Kidney glomerular epithelial cell (primary cell): Measurements from ENCODE around the gene USP19.

Experiments
- DNase-seq: peaks from one replicate; lab custom pipeline; 2025; lab: John Stamatoyannopoulos, UW

USP19 gene

DNA sequence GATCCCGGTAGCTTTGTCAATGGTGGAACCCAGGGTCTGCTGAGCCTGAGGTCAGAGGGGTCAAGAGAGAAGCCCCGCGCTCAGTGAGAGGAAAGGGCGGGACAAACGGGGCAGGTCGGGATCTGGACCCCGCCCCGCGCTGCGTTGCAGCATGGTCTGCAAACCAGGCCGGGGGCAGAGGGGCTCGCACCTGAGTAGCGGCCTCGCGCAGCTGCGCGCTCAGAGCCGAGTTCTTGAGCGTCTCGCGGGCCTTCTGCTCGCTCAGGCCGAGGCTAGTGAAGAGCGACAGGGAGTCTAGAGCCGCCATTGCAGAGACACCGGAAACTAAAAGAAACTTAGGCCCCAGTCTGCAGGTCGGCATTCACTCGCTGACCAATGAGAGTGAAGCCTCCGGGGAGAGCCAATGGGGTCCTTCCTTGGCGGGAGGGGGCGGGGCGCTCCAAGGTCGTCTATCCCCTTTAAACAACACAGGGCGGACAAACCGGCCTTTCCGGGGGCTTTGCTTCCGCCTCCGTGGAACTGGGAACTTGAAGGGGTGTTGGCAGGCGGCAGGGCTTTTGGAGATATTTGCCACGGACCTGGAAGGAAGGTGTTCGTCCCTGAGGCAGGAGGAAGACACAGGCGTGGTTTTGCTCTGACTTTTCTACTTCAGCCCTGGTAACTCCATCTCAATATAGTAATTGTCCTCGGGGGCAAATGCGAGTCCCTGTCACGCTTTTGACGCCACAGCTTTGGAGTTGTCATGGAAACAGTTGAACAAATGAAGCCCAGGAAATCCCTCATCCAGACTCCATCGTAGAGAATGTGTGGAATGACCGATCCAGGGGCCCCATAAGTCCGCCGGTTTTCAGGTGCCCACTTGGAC is 16.0 kb downstream of the USP19 start, which contains the start of gene QARS1:
Gene QARS1 (minus strand): TSS at position 331 of the 865 bp plus-strand sequence. CDS start 24 bp downstream, at position 307.
- DNase-seq, result peak; percentile 88

DNA sequence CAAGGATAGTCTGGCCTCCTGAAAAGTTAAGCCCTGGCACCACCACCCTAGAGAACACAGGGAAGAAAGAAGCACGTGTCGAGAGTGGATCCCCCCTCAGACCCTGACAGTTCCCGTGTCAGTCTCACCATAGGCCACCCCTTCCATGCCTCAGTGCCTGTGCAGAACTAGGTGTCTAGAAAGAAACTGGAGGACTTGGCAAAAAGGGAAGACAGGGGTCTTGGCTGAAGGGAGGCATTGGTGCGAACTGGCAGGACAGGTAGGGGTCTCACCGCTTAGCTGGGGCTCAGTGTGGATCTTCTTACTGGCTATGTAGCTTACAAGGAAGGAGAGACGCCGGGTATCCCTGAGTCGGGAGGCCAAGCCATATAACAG is 16.6 kb downstream of the USP19 start:
- DNase-seq, result no peak

DNA sequence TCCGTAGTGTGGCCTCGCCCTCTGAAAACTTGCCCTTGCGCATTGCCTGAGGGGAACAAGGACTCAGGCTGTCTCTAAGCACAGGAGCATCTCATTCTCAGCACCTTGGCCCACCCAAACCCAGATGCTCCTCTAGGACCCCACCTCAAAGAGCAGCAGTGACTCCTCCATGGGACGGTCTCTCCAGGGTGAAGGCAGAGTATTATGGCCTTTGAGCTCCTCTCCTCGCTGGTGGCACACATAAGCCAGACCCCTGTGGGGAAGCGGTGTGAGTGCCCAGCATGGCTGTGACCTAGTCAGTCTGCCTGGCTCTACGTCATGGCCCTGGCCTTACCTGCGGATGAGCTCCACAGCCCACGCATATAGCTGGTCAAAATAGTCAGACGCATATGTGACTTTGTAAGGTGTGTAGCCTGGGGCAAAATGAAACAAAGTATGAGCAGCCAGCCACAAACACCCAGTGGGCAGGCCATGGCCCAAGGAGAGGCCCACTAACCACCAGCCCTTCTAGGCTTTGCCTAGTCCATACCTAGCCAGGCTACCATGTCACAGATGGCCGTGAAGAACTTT is 20.5 kb downstream of the USP19 start:
- DNase-seq, result no peak

DNA sequence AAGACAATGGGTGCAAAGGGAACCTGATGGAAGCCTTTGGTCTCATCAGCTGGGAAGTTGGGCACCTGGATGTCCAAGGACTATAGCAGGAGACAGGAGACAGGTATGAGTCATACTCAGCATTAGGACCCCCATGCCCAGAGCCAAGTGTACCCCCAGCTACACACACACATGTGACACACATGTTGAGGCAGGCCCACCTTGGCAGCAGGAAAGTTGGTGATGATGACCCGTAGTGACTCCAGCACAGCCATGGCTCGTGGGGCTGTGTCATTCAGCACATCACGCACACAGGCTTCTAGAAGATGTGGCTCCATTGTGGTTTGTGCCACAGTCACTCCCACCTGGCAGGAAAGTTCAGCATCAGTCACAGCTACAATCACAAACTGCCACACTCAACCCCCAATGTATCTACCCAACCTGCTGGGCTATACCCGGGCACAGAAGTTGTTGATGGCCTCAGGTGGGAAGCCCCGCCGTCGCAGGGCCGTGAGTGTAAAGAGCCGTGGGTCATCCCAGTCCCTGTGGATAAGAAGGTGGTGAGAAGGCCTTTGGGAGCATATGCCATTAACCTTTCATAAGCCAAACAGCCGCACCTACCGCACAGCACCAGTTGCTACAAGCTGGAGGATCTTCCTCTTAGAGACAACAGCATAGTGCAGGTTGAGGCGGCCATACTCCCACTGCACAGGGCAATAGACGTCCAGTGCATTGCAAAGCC is 21.6 kb downstream of the USP19 start:
- no peak for DNase-seq

DNA sequence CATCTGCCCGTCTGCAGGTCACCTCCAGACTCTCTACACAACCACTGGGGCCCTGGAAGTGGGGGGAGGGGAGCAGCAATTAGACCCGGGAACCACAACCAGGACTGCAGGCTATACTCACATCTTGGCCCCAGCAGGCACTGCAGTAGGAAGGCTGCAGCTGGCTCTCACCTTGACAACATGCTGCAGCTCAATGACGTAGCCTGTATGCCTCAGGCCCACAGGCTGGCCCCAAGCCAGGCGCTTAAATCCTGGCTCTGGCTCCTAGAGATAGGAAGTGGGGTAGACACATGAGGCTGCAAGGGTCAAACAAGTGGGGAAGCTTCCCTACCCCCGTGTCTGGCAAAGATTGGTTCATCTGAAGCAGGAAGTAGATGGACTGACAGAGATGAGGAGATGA is 22.2 kb downstream of the USP19 start:
- no peak for DNase-seq

DNA sequence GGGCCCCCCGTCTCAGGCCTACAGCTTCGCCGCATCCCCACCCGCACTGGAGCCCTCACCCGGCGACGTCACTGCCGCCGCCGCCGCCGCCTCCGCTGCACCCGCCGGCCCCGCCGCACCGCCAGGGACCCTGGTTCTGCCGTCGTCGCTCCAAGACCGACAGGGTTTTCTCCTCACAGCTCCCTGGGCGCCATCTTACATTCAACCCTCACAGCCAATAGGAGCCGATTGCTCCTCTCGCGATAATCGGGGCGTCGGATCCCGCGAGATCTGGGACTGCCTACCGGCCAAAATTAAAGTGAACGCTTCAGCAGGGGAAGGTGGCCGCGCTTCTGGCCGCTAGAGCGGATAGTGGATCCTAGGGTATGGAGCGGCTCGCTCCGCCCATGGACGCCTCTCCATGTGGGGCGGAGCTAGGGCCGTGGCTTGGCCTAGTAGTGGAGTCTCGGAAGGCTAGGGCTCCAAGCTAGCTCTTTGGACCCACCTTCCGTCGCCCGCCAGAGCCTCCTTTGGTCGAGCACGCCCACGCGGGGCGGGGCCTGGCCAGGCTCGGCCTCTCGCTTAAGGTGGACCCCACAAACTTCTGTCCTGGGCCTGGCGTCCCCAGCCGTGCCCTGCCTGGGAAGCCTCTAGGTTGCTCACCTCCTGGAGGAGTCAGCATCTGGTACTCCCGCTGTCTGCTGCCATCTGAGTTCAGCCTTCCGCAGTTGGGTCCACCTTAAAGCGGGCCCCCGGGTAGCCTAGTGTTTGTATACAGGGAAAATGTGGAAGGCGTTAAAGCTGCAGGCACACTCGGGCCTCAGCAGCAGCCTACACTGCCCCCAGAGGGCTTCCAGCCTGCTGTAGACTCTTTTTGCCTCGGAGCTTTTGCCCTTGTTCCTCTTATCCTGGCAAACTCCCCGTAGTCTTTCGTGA is 26.5 kb downstream of the USP19 start, which contains the start of gene QRICH1:
Gene QRICH1 (minus strand): TSS at position 219 of the 915 bp plus-strand sequence. CDS start 17,054 bp downstream, outside the sequence.
- peak; percentile 95 for DNase-seq

DNA sequence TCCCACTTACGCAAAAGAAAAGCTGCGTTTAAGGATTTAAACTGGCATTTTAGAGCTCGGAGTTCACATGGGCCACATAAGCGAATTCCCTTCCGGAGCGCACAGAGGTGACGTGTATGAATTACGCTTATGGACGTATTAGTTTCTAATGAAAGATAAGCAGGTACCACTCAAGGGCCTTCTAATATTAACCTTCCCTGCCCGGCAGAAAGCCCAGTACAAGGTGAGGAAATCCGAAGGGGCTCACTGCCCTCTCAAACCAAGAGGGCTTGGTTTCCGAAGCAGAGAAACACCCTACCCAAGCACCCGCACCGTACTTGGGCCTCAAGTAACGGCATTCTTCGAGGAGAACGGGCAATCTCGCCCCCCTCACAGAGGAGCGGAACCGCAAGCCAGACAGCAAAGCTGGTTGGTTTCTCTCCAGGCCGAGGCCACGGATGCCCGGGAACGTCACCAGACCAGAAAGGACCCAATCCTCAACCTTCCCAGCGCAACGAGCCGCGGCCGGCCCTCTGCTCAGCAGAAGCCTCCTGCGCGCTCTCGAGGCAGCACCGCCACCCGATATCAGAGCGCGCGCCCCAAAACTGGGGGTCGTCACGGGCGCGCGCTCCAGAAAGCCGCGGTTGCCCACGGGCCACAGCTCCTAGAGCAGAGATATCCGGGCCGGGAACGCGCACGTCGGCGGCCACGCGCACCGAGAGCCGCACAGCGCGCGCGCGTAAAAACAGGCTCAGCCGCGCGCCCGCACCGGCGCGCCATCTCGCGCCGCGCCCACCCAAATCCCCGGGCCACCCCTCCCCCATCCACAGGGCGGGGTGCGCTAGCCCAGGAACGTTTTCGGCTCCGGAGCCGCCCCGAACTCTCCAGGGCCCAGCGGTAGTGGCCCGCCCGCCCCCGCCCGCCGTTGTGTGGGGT is 27.4 kb downstream of the USP19 start:
- peak; percentile 53 for DNase-seq

DNA sequence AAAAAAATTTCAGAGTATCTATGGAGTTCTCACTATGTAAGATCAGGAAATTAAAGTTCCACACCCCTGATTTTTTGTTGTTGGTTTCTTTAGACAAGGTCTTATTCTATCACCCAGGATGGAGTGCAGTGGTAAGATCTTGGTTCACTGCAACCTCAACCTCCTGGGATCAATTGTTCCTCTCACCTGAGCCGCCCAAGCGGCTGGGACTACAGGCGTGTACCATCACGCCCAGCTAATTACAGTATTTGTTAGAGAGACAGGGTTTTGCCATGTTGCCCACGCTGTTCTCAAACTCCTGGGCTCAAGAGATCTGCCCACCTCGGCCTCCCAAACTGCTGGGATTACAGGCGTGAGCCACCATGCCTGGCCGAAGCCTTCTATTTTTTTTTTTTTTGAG is 39.2 kb downstream of the USP19 start:
- DNase-seq, result no peak

DNA sequence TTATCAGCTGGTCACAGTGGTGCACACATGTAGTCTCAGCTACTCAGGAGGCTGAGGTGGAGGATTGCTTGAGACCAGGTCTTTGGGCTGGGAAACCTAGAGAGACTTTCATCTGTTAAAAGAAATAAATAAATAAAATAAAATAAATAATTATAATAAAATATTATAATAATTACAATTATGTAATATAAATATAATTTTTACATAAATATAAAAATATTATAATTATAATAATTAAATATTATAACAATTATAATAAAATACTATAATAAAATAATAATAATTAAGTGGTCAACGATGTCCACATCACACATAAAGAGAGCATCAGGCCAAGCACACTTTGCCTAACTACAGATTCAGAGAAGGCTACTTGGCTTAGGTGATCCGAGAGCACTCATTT is 41.4 kb downstream of the USP19 start:
- DNase-seq, result no peak

DNA sequence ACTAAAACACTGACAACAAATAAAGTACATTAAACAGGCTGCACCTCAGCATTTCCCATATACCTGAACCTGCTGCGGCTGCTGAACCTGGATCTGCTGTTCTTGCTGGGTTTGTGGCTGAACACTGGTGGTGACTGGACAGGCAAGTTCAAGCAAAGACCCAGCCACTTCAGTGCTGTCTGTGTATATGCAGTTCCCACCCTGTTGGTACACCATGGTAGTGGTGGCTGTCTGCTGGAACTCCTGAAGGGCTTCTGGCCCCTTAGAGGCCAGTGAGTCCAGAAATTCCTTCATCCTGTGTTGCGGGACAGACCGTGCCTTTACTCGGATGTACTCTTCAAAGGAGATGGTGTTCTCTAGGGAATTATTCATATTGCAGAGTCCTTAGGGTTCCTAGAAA is 44.0 kb downstream of the USP19 start:
- no peak for DNase-seq

DNA sequence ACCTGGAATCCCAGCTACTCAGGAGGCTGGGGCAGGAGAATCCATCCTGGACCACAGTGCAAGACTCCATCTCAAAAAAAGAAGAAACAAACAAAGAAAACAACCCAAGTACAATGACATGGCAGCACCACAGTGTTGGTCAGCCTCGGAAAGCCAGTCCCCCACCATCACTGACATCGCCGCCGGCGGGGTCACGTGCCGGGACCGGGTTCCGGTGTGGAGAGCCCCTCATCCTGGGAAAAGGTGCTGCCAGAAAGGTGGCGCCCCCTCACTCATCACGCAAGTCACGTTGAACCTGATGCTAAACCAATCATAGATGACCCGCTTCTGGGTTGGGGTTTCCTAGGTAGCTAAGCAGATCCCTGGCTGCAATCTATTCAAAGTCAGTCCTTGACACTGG is 44.5 kb downstream of the USP19 start:
- no peak for DNase-seq
